ENCODE results near the gene TMPRSS13.
"Not testable (repeated sequence)": the region's sequence is repeated elsewhere in the genome, so short reads cannot be mapped to it uniquely, and the experiment has no call there.

TMPRSS13 gene

DNA sequence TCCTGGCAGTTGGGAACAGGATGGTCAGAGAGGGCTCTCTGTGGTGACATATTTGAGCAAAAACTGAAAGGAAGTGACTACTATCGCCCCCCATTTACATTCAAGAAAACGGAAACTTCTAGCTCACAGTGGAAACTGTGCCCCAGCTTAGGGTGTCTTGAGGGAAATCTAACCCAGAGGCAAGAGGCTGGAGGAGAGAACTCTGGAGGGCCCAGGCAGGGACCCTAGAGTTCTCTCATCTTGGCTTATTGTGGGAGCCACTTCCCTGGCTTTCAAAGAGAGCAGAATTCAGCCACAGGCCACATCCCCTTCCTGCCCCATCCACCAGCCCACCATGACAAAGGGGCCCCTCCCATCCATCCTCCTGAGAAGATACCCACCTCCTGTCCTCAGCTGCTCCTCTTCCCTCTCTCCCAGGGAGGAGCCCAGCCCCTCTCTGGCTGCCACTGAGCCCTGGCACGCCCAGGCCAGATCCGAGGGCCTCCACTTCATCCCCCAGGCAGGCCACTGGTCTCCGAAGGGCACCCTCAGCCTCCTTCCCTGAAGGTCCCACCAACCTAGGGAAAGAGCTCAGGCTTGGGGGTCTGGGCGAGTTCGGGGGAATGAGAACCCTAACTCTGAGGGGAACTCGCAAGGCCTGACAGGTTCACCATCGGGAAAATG is 1.6 kb upstream of the TMPRSS13 start:
- no peak for DNase-seq (ENCODE audit: low spot score)

DNA sequence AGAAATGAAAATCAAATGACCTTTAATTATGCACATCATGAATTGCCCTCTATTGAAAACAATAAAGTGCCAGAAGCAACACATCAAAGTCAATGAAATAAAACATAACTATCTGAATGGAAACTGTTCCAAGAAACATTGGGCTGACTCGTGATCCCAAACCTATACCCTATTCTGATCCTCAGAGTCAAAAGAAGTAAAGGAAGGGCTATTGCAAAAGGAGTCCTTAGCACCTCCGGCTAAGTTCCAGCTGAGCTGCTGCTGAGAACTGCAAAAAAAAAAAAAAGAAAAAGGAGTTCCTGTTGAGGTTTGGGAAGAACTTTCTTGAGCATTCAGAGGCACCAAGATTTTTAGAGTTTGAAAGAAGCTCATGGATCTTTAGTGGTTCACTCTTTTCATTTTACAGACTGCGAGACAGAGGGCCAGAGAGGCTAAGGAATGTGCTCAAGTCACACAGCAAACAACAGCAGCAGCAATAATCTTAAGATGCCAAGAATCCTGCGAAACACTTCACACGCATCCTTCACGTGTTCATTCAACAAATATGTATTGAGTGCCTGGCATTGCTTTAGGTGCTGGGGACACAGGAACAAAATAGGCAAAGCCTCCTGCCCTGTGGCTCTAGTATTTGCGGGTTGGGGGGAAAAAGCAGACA is 841 bp upstream of the TMPRSS13 start:
- no peak for DNase-seq (ENCODE audit: low spot score)

DNA sequence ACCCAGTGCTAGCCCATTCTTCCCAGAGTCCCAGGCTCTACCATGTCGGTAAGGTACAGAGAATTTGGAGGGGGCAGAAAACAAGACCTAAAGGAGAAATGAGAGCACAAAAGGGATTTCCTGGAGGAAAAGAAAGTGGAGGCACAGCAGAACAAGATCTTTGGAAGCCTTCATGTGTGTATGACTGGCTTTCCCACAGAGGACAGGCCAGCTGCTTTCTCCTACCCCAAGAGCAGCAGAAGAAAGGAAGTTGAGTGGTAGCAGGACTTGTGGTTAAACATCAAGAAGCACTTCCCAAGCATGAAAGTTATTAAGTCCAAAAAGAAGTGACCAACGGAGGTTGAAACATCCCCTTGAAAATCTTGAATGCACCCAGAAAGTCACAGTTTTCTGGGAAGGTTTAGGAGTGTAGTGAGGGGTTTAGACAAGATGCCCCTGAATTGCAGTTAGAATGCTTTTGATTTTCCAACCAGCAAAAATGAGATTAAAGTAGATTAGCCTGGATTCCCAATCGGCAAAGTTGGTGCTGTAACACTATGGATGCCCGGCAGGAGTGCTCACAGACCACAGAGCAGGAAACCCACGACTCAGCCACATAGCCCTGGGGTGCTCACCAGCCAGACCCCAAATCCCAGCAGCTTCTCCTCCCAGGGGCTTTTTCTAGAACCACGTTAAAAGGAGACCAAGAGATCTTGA is 608 bp downstream of the TMPRSS13 start:
- DNase-seq (ENCODE audit: low spot score): no peak

DNA sequence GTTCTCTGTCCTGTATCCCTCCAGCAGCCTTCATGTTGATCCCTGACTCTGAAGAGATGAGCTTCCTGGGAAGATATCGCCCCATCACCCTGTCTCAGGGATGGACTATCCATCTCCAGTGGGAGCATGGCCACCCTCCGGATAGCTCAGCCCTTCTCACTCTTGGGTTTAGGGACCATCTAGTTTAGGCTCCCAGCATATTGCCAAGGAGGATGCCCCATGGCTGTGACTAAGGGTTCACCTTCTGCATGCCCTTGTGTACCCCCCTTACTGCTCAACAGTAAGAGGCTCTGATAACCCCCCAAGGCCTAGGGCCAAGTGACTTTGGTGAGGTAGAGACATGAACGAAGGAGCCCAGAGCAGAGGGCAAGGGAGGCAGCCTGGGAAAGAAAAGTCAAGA is 1.3 kb downstream of the TMPRSS13 start:
- no peak for DNase-seq (ENCODE audit: low spot score)

DNA sequence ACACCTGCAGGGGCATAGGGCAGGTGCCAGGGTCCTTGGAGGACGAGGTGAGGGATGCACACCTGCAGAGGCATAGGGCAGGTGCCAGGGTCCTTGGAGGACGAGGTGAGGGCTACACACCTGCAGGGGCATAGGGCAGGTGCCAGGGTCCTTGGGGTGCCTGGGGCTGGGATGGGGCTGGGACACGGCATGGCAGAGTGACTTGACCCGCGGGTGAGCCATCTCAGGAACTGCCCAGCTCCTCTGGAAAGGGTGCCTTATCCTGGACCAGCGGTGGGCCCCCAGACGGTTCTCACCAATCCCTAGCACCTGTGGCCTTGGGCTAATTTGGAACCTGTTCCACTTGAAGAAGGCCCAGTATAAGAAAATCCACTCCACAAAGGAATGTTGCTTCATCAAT is 3.0 kb downstream of the TMPRSS13 start:
- DNase-seq (ENCODE audit: low spot score): not testable (repeated sequence)

DNA sequence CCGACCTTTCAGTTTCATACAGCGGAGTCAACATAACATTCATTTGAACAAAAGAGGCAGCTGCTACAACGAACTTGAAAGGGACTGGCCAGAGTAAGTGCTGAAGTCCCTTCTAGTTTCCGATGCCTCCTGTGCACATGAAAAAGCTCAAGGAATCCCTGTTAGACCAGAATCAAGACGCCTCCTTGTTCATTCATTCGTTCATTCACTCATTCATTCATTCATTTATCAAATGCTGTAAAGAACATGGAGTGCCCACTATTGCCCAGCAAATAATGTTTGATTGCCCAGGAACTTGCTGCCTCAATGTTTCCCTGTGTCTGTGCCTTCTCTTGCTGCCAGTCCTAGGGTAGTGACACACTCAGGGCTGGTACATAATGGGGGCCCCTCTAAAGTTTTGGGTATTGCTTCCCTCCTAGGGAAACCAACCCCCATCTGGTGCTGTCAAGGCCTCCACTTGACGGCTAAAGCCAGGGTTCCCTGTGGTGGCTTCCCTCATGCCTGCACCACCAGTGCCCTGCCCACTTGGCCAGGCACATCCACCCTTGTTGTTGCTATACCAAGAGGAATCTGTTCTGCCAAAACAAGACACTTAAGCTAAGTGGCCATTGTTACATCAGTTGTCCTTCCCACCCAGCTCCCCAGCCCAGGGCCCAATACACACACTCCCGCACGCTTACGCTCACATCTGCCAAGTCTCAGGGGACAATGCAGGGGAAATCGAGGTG is 3.8 kb downstream of the TMPRSS13 start:
- DNase-seq (ENCODE audit: low spot score): no peak

DNA sequence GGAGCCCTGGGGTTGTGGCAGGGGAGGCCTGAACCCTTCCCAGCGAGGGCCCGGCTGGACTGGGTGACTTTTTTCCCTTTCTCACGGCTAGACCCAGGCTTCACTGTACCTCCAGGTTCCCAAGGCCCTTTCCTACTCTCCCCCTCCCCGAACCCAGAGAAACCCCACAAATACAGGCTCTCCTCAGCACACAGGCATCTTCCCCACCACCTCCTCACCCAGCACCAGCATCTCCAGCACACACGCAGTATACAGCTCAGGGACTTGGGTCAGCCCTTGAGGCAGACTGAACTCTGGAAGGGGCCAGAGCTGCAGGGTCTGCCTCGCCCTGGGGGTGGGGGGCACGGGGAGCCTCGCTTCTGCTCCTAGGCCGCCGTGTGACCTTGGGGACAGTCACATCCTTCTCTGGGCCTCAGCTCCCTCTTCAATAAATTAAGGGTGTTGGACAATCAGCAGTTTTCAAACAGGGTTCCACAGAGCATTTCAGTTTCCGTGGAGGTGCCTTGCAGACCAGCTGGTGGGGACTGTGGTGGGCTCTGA is 4.5 kb downstream of the TMPRSS13 start:
- DNase-seq (ENCODE audit: low spot score): no peak

DNA sequence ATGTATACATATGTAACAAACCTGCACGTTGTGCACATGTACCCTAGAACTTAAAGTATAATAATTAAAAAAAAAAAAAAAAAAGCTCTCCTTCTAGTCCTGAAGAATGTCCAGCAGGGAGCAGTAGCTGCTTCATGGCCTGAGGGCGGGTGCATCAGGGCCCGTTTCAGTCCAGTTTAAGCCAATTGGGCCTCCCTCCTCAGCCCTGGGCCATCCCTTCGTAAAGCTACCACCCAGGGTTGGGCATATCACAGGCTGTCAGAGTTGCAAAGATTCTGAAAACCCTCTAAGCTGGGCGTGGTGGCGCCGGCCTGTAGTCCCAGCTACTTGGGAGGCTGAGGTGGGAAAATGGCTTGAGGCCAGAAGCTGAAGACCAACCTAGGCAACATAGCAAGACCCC is 5.4 kb downstream of the TMPRSS13 start:
- no peak for DNase-seq (ENCODE audit: low spot score)

DNA sequence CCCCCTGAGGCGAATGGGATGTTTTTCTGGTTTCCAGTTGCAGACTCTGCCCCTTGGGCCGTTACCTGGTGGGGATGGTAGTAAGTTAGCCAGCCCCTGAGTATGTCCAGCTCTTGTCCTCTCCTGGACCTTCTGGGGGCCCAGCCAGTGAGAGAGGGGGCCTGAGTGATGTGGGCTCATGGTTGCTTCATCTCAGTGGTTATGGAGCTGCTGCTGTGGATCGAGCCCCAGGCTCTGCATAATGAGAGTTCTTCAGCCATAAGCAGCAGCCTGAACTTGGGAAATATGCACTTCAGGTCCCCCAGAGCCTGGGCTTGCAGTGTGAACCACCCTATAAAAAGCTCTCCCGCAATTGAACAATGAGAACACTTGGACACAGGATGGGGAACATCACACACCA is 5.9 kb downstream of the TMPRSS13 start:
- DNase-seq (ENCODE audit: low spot score): no peak

DNA sequence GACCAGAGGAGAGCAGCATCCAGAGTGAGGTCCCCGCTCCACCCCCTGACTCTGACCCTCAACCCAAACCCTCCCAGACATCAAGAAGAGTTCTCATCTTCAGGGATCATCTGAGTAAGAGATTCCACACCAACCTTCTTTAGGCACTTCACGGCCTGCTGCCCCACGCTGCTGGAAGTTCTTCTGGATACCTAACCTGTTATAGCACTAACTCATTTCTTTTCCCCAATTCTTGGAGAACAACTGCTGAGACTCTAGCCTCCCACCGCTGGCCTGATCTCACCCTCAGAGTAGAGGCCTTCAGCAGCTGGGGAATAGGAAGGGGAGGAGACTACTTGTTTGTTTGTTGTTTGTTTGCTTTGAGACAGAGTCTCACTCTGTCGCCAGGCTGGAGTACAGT is 7.3 kb downstream of the TMPRSS13 start:
- DNase-seq (ENCODE audit: low spot score): no peak

DNA sequence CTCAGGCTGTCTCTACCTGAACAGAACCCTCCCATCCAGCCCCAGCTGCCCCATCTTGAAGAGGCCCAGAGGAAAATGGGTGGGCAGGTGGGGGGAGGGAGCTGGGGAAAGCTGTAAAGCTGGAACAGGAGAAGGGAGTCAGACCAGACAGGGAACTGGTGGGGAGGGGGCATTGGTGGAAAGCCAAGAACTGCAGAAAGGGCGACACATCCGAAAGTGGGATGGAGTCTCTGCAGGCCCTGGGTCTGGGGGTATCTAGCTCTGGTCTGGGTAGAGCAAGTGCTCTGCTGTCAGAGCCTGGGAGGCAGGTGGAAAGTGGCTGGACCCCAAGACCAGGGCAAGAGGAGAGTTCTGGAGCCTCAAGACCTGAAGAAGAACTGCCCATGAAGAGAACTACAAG is 7.7 kb downstream of the TMPRSS13 start:
- no peak for DNase-seq (ENCODE audit: low spot score)

DNA sequence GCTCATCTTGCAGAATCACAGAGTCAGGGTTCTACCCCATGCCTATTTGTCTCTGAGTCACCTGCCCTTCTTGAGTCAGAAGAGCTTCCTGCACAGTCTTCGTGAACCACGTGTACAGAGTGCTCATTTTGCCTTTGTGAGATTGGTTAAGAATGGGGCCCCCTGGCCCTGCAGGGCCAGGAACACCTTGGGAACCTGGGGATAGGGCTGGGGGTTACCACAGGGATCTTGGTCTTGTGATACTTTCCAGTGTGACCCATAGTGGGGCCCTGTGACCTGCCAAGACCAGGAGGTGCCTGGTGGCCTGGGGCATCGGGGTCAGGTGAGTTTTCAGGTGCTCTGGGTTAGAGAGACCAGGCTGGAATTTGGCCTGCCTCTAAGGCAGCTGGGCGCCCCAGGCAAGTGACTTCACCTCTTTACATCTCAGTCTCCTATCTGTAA is 9.4 kb downstream of the TMPRSS13 start:
- DNase-seq (ENCODE audit: low spot score): no peak

DNA sequence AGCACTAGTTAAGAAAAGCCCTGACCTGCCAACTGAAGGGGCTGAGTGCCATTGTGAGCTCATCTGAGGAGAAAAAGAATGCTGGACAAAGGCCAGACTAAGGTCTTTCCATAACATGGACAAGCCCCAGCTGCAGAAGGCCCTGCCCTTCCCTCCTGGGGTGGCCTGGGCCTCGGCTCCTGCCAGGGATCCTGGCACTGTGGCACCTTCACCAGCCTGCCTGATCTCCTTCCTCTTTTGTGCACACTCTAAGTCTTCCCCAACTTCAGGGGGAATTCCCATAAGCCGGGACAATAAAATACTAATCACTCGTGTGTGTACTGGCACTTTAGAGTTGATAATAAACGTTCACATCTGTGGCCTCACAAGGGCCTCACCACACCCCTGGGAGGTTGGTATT is 9.9 kb downstream of the TMPRSS13 start:
- no peak for DNase-seq (ENCODE audit: low spot score)

DNA sequence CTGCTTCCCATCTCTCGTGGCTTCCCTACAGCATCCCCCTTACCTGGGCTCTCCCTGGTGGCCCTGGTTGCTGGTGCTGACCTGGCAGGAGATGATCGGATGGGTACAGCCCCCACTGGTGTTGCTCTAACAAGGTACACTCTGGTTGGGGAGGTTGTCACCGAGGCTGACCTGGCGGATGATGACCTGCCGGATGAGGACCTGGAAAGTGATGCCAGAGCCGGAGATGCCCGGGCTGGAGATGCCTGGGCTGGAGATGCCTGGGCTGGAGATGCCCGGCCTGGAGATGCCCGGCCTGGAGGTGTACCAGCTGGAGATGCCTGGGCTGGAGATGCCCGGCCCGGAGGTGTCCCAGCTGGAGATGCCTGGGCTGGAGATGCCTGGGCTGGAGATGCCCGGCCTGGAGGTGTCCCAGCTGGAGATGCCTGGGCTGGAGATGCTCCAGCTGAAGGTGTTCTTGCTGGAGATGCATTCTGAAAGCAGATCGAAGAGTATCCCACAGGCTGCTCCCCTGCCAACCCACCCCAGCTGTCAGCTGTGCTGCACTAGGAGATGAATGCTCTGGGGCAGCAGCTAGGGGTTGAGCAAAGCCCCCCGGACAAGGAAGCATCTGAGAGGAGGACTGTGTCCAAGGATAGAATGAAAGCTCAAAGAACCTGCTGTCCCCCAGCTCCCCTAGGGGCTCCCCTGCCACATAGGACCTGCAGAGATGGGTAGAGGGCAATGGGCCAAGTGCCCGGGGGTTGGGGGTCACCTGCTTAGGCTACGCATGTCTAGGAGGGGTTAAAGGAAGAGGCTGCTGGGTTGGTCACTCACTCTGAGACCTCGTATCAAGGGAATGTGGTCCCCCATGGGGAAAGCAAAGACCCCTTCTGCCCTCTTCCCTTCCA is 10.6 kb downstream of the TMPRSS13 start:
- DNase-seq (ENCODE audit: low spot score): no peak

DNA sequence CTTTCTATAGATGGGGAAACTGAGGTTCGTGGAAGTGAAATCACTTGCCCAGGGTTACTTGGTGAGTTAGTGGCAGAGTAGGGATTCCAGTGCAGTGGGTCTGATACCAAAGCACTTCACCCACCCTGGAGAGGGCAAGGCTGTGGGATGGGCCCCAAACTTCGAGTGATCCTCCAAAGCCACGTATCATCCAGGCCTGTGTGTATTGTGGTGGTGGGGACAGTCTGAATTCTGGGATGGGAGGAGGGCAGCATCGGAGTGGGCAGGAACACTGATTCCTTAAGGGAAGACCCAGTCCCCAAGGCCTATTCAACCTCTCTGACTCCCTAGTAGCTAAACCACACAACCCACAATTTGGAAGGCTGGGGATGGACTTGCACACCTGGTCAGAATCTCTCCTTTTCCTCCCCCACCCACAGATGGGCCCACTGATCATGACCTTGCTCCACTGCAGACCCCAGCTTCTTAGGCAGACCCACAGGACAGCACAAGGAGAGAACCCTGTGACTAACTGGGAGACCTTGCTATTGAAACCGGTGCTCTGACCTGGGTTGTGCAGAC is 11.5 kb downstream of the TMPRSS13 start:
- DNase-seq (ENCODE audit: low spot score): no peak

DNA sequence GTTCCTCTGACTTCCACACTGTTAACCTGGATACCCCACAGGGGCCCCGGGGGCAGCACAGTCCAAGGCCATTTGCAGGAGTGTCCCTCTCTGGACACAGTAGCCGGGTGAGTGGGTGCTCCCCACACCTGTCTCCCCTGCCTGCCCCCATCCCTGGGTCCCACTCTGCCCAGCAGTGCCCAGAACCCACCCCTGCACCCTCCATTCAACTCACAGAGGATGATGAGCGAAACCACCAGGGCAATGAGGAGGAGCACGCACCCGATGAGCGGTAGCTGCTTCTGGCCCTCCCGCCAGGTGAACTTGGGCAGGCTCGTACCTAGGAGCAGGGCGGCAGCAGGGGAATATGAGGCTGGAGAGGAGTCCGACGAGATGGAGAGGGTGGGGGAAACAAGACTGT is 12.2 kb downstream of the TMPRSS13 start:
- no peak for DNase-seq (ENCODE audit: low spot score)

DNA sequence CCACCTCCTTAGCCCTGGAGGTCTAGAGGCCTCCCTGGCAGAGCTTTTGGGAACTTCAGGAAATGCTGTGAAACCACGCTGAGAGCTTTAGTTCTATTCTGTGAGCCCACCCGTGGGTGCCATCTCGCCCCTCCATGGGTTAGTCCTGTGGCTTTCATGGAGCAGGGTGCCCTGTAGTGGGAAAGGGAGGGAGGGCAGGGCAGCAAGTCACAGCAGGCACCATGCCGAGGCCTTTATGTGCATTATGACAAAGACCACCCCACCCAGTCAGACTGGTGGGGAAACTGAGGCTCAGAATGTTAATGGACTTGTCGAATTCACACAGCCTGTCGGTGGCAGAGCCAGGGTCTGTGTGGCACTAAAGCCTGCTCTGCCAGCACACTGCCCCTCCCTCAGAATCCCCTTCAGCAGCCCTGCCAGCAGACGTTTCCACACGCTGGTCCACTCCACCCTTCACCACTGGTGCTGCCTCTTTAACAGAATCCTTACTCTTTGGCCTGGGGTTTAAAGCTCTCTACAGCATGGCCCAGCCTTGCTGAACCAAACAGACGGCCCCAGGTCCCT is 13.4 kb downstream of the TMPRSS13 start:
- no peak for DNase-seq (ENCODE audit: low spot score)

DNA sequence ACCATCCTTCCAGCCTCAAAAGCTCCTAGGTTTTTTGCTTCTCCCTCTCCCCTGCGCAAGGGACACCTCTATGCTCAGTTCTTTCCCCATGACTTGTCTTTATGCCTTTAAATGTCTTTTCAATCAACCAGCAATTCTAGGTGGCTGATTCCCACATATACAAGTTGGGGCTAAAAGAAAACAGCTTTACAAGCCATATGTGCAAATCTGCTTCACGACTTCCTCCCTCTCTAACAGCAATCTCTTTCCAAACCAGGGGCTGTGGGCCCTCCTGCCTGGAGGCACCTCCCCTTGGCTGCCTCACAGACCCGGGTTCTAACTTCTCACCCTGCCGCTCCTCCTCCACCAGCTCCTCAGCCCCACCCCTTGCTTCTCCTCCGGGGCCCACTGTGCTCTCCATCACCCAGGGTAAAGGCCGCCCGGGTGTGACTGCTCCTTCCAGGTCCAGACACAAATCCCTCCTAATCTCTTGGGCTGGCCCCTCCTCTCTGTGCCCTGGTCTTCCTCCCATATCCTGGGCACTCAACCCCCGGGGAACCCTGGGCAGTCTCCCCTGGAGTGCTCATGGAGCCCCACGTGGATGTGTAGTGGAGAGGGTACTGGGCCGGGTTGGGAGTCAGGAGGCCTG is 14.1 kb downstream of the TMPRSS13 start:
- DNase-seq (ENCODE audit: low spot score): no peak

DNA sequence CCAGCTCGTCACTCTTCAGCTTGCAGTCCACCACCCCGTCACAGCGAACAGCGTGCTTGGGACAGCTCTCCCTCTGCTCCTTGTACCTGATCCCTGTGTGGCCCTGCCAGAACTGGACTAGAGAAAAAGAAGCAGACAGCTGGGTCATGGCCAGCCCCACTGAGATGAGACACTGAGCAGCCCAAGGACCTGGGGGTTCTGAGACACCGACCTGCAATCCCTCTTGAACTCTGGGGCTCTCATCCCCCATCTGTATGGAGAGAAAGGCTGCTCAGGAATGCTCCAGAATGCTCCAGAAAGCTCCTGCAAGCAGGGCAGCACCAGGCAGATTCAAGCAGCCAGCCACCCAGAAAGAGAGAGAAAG is 14.8 kb downstream of the TMPRSS13 start:
- DNase-seq (ENCODE audit: low spot score): no peak

DNA sequence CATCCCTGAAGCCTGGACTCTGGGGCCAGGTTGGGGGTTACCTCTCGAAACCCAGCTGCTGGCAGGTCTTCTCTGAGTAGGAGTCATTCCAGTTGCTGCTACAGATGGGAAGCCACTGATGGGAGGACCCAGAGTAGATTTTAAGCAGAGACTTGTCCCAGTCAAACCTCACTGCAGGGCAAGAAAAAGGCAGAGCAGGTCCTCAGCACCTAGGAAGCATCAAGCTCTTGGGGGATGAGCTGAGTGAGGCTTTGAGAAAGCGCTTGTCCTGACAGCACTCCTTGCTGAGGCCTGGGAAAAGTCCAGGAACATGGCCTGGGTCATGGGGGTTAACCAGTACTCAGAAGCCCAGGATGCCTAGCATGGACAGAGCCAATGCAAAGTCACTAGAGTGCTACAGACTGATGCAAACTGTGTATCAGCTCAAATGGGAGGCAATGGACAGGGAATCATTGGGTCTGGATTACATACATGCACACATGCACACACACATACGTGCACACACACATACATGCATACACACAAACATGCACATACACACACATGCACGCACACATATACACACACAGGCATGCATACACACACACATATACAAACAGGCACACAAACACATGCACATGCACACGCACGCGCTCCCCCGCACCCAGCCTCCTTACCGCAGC is 15.3 kb downstream of the TMPRSS13 start:
- no peak for DNase-seq (ENCODE audit: low spot score)
